Stomach (tissue), 9 donors: Measurements from ENCODE around the gene IFFO2. TPM values are rescaled to one million over a fixed set of nuclear protein-coding genes. Genes with fewer than 3 reads are reported as not detected.

Experiments used
- DNase-seq, 2 donors: peaks; one replicate each; pipeline versions ENCODE4 v3.0.0 to v3.0.0-alpha.2; 2013 to 2019
- H3K27ac ChIP-seq, 5 donors: fragments of 200-600 bp in 4 of 5; sonication (generic) in 4 of 5; one replicate each; pipeline ENCODE4 v1.5.1; 2013 to 2019; ENCODE audit warnings: mild to moderate bottlenecking in 1 of 5, moderate library complexity in 1 of 5
- H3K27me3 ChIP-seq, 3 donors: fragments of 200-600 bp; sonication (generic); one replicate each; pipeline ENCODE4 v1.5.1; 2017 to 2019; ENCODE audit warnings: mixed run types in 1 of 3
- H3K36me3 ChIP-seq, 4 donors: fragments of 200-600 bp; sonication (generic); 1 replicate in 3 of 4; 2 replicates in 1 of 4; pipeline ENCODE4 v1.5.1; 2016 to 2019
- H3K4me1 ChIP-seq, 4 donors: fragments of 200-600 bp; sonication (generic); one replicate each; pipeline ENCODE4 v1.5.1; 2016 to 2019
- H3K4me3 ChIP-seq, 4 donors: fragments of 200-600 bp; sonication (generic) in 3 of 4; one replicate each; pipeline ENCODE4 v1.5.1; 2016 to 2019; ENCODE audit warnings: mild to moderate bottlenecking in 1 of 4
- H3K9me3 ChIP-seq, 4 donors: fragments of 200-600 bp; sonication (generic); one replicate each; pipeline ENCODE4 v1.5.1; 2016 to 2019
- CTCF ChIP-seq, 7 experiments: fragments of 450-650 bp in 4 of 7; fragments of 200-600 bp in 3 of 7; sonication (generic) in 3 of 7; IDR thresholded peaks; one replicate each; pipeline ENCODE4 v1.5.1; 2016 to 2019; ENCODE audit warnings: antibody characterized with exemption in 7 of 7, control low read depth in 2 of 7, mild to moderate bottlenecking in 1 of 7
- EP300 ChIP-seq: sonication (generic); formaldehyde crosslinking; IDR thresholded peaks from one replicate; pipeline ENCODE4 v1.6.1; 2017; ENCODE audit warnings: antibody characterized with exemption
- POLR2A ChIP-seq, 4 donors: fragments of 450-650 bp; IDR thresholded peaks; one replicate each; pipeline ENCODE4 v1.6.1; 2016; ENCODE audit warnings: antibody characterized with exemption in 4 of 4, control low read depth in 2 of 4, mild to moderate bottlenecking in 1 of 4, moderate library complexity in 1 of 4
- POLR2AphosphoS5 ChIP-seq, 3 donors: sonication (generic); formaldehyde crosslinking; IDR thresholded peaks; one replicate each; pipeline ENCODE4 v1.6.1; 2016; ENCODE audit warnings: antibody characterized with exemption in 3 of 3
- WGBS, 5 donors: extraction: QIAGEN DNeasy Blood & Tissue Kit in 3 of 5; methylation state at CpG; one replicate each; pipeline versions ENCODE4 v1.1.5 to v1.1.7; 2013 to 2018; 5-methylcytosine and 5-hydroxymethylcytosine counted together
- intact Hi-C: fragments of 100-400 bp; cut with DNase I; formaldehyde crosslinking; loops from one replicate; pipeline ENCODE4 v1.15.1; 2023; ENCODE audit warnings: low total_unique reads
- polyA plus RNA-seq, 3 donors: library from polyadenylated mRNA; stranded (reverse); fragments of 200-250 nt; gene quantifications; one replicate each; pipeline ENCODE4 v1.2.3, GENCODE V29; 2013
- total RNA-seq, 5 donors: library from RNA; depleted of rRNA; stranded (reverse); fragments of >200 nt; gene quantifications; one replicate each; pipeline versions ENCODE4 v1.1.0 to v1.2.3, GENCODE V29; 2014 to 2016
- donor health status: healthy with polysubstance abuse.
- donor health status: Bipolar disorder and iron deficiency.
- donor health status: healthy.

The IFFO2 gene
- total and polyA plus RNA-seq, 8 donors = 0.58 to 47.8 (median 4.5) TPM

DNA sequence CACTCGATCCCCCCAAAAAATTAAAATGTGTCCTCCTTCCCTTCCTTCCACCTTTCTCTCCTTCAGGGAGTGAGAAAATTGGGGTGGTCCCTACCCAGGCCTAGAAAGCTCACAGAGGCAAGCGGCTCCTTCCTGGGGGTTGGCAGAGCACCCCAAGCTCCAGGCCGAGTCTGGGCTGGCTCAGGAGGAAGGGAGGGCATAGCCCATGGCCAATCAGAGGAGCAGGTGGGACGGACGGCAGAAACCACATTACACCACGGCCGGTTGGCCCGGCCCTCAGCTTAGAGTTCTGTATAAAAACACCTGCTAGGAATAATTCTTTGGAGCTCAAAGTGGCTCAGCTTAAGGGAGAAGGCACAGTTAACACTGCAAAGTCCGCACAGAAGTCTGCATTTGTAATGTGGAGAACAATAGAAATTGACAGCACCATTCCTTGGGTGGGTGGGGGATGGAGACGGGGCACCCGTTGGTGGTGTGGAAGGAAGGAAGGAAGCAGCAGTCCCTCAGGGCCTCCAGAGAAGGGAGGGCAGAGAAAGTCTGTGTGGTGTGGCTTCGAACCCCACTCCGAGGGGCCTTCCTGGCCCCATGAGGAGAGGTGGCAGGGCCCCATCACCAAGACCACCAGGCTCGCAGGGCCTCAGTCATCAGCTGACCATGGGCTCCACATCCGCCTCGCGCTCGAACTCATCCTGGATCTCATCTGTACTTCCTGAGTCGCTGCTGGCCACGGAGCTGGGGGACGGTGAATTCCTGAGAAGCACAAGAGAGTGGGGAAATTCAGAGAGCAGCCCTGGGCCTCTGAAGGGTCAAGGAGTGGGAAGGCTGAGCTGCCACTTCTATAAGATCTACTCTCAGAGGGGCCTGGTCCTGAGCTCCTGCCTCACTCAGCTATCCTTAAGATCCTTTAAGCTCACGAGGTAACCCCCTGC, 48.3 kb downstream of the IFFO2 start:
- no peak for DNase-seq
- Histone ChIP-seq H3K9me3 (no peaks in the 10 kb centered on the region), H3K36me3 (peaks cover 17 to 47% (median 44%) of the 10 kb centered on the region in 4 donors), H3K4me3 (no peak overlapping the region), H3K27me3 (no peaks in the 10 kb centered on the region), H3K4me1 (peaks cover 17 to 34% (median 25%) of the 10 kb centered on the region in 4 donors), H3K27ac (peak overlapping the region in 4 of 5 donors; percentile 56 to 66 (median 61))
- 69 to 77% (median 71%) methylated on average over 22 of the region's 22 CpGs for WGBS, 5 donors
- intact Hi-C loops = loop anchor here (10.0 kb wide), 1 partner anchor 47 kb away; the partner anchor contains the start of gene IFFO2
- TF ChIP-seq CTCF (IDR thresholded peaks at IDR 0.05) (no peak), POLR2A (IDR thresholded peaks at IDR 0.05) (no peak), POLR2AphosphoS5 (IDR thresholded peaks at IDR 0.05) (no peak), EP300 (no peak)

DNA sequence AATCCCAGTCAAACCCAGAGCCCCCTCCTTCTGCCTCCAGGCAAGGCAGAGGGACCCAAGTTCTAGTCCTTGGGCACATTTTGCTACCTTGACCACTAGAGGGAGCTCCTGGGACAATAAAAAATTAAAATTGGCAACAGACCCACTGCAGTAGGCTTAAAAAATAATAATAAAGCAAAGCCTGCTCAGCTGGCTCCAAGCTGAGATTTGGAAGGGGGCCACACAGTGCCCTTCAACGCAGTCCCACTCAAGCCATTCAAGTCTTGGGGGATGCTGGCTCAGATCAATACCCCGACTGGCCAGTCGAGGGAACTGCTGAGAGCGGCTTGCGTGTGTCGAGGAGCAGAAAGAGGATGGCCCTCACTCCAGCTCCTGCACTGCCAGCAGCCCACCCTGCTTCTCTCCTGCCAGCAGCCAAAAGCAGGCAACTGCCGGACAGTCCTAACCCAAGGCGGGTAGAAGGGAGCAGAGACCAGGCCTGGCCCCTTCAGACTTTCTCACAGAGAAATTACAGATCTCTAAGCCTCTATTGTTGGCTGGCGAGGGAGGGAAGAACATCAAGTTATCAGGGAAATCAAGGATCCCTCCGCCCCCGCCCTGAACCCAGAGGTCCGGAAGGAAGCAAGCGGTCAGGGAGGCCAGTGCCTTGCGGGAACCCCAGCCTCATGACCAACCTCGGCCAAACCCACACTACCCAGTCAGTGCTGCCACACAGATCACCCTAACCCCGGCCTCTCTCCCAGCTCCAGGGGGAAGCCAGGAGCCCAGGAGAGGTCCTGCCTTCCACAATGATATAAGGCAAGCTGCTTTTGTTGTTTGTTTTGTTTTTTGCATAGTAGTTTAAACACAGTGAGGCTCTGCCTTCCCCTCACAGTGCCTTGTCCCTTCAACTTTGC, 49.2 kb downstream of the IFFO2 start:
- DNase-seq = peak; percentile 46 to 85
- no peaks in the 10 kb centered on the region for H3K9me3 ChIP-seq
- WGBS, 5 donors = 37 to 58% (median 51%) methylated on average over 14 to 16 of the region's 16 CpGs
- H3K27me3 ChIP-seq = no peaks in the 10 kb centered on the region
- no peak overlapping the region for H3K4me3 ChIP-seq
- intact Hi-C loops = loop anchor here (10.0 kb wide), 1 partner anchor 48 kb away; the partner anchor contains the start of gene IFFO2
- TF ChIP-seq EP300 = no peak
- peak in 5 of 7 experiments; percentile 59 to 89 (median 75) for TF ChIP-seq CTCF (IDR thresholded peaks at IDR 0.05)
- H3K36me3 ChIP-seq = peaks cover 17 to 47% (median 44%) of the 10 kb centered on the region in 4 donors
- H3K4me1 ChIP-seq = peaks cover 19 to 31% (median 24%) of the 10 kb centered on the region in 4 donors
- peak overlapping the region in 4 of 5 donors; percentile 56 to 66 (median 61) for H3K27ac ChIP-seq

DNA sequence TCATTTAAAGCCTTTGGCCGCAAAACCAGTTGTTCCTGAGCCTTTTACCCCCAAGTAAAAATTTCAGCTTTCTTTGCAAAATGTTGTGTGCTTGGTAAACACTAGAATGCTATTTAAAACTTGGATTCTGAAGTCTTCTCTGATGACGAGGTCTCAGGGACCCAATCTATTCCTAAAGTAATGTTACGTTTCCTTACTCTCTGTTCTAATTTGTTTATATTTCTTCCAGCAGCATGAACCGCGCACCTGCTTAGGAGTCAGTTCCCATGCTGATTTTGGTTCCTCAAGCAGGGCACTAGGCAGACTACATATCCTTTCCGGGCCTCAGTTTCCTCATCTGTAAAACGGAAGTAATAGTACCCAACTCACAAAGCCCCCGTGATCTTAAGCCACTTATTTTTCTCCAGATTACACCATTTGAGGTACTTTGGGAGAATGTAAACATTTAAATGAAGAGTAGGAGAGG, 53.2 kb downstream of the IFFO2 start:
- H3K27ac ChIP-seq = peak overlapping the region; percentile 90 to 96 (median 93)
- WGBS, 5 donors = 18 to 32% (median 25%) methylated on average over 8 of the region's 8 CpGs
- intact Hi-C loops = loop anchor here (10.0 kb wide), 1 partner anchor 51 kb away; the partner anchor contains the start of gene IFFO2

More for the DNA sequence above, 53.2 kb downstream of the IFFO2 start:
- DNase-seq = no peak
- H3K9me3 ChIP-seq = no peaks in the 10 kb centered on the region
- H3K4me3 ChIP-seq = peak overlapping the region; percentile 74 to 93 (median 78)
- H3K36me3 ChIP-seq = peaks cover 3 to 9% (median 7%) of the 10 kb centered on the region in 4 donors
- no peaks in the 10 kb centered on the region for H3K27me3 ChIP-seq
- peaks cover 19 to 46% (median 36%) of the 10 kb centered on the region in 4 donors for H3K4me1 ChIP-seq
- TF ChIP-seq POLR2A (IDR thresholded peaks at IDR 0.05) (no peak), POLR2AphosphoS5 (IDR thresholded peaks at IDR 0.05) (no peak), CTCF (IDR thresholded peaks at IDR 0.05) (no peak), EP300 (no peak)
